ENCODE data around the gene OTUD7B.

DNA sequence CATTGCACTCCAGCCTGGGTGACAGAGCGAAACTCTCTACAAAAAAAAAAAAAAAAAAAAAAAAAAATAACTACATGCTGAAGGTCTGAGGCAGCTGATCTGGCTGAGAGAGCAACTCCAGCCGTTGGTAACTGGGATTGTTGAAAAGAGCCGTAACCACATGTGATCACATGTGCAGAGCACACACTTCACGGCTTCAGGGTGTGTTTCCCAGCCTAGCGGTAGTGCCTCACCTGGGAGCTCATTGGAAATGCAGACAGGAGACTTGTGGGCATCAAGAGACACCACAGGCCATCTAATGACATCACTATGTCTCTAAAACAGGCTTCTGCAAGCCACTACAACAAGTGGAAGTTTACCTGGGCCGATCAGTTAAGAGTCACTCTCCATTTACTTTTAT, 11.8 kb upstream of the OTUD7B start:
- TF ChIP-seq, protein P1, sequence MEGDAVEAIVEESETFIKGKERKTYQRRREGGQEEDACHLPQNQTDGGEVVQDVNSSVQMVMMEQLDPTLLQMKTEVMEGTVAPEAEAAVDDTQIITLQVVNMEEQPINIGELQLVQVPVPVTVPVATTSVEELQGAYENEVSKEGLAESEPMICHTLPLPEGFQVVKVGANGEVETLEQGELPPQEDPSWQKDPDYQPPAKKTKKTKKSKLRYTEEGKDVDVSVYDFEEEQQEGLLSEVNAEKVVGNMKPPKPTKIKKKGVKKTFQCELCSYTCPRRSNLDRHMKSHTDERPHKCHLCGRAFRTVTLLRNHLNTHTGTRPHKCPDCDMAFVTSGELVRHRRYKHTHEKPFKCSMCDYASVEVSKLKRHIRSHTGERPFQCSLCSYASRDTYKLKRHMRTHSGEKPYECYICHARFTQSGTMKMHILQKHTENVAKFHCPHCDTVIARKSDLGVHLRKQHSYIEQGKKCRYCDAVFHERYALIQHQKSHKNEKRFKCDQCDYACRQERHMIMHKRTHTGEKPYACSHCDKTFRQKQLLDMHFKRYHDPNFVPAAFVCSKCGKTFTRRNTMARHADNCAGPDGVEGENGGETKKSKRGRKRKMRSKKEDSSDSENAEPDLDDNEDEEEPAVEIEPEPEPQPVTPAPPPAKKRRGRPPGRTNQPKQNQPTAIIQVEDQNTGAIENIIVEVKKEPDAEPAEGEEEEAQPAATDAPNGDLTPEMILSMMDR (IDR thresholded peaks at IDR 0.05; ENCODE audit: poor library complexity): no peak
- no peak for TF ChIP-seq EZH2phosphoT487 (IDR thresholded peaks at IDR 0.05; ENCODE audit: low read depth, severe bottlenecking, unreplicated experiment)
